Spinal cord (tissue), 10 donors: ENCODE data around the gene CFAP206. TPM values are rescaled to one million over a fixed set of nuclear protein-coding genes. Genes with fewer than 3 reads are reported as not detected.
A peak's percentile ranks its signal among the peaks of the same experiment; 100 is the strongest.
"Not testable (repeated sequence)": the region's sequence is repeated elsewhere in the genome, so short reads cannot be mapped to it uniquely, and the experiment has no call there.

ENCODE experiments used
- DNase-seq, 6 donors: peaks; one replicate each; pipeline versions ENCODE4 v3.0.0 to v3.0.0-alpha.2; 2013 to 2015; ENCODE audit warnings: low spot score in 6 of 6, low read depth in 4 of 6
- H3K27ac ChIP-seq: one replicate; pipeline ENCODE4 v1.5.1; 2013; ENCODE audit warnings: low read depth, low read length, control low read depth
- H3K27me3 ChIP-seq: one replicate; pipeline ENCODE4 v1.6.1; 2013; ENCODE audit warnings: low read length; ENCODE audit not compliant: control insufficient read depth, insufficient read depth
- H3K36me3 ChIP-seq: one replicate; pipeline ENCODE4 v1.6.1; 2013; ENCODE audit warnings: low read length; ENCODE audit not compliant: control insufficient read depth, insufficient read depth
- H3K4me1 ChIP-seq: one replicate; pipeline ENCODE4 v1.6.1; 2013; ENCODE audit warnings: low read length; ENCODE audit not compliant: control insufficient read depth, insufficient read depth
- H3K4me3 ChIP-seq: one replicate; pipeline ENCODE4 v1.5.1; 2013; ENCODE audit warnings: low read depth, low read length, control low read depth
- H3K9me3 ChIP-seq: one replicate; pipeline ENCODE4 v1.6.1; 2013; ENCODE audit warnings: low read length; ENCODE audit not compliant: control insufficient read depth, insufficient read depth
- WGBS: methylation state at CpG from one replicate; pipeline ENCODE4 v1.1.5; 2013; ENCODE audit warnings: missing lambda C conversion rate; ENCODE audit not compliant: insufficient coverage; 5-methylcytosine and 5-hydroxymethylcytosine counted together
- polyA plus RNA-seq, 2 donors: library from polyadenylated mRNA; unstranded; fragments of 120-200 nt; gene quantifications; one replicate each; pipeline ENCODE4 v1.2.1, GENCODE V29; 2013; ENCODE audit not compliant: insufficient read length in 2 of 2
- total RNA-seq, 2 donors: library from RNA; depleted of rRNA in 1 of 2; stranded (reverse); fragments of 120-200 nt in 1 of 2; fragments of >200 nt in 1 of 2; gene quantifications; one replicate each; pipeline versions ENCODE4 v1.2.3 to v1.2.4, GENCODE V29; 2013 to 2014
- donor health status: healthy.

CFAP206 gene
- total and polyA plus RNA-seq, 4 donors: 4.4 to 11.5 (median 6.1) TPM

GRCh38 chr6:87472525-87473418 lies 65.0 kb downstream of the CFAP206 start, which contains the start of gene SLC35A1:
TSS of gene SLC35A1 (plus strand) at chr6:87472974. CDS start at chr6:87473004, 30 bp downstream.
- Histone ChIP-seq H3K27ac (peak within 1 kb of the TSS; percentile 90), H3K36me3 (no peaks in the 10 kb centered on the region), H3K9me3 (no peaks in the 10 kb centered on the region), H3K4me3 (peak within 1 kb of the TSS; percentile 92), H3K27me3 (no peaks in the 10 kb centered on the region), H3K4me1 (peaks cover 9% of the 10 kb centered on the region)
- WGBS: under 1% methylated on average over 70 of the region's 70 CpGs
- DNase-seq: peak; percentile 70 to 96 (median 85)

GRCh38 chr6:87473419-87473903 lies 65.7 kb downstream of the CFAP206 start:
- H3K4me1 ChIP-seq: peaks cover 9% of the 10 kb centered on the region
- H3K36me3 ChIP-seq: no peaks in the 10 kb centered on the region
- WGBS: 1% methylated on average over 6 of the region's 15 CpGs
- peak overlapping the region; percentile 90 for H3K27ac ChIP-seq
- no peaks in the 10 kb centered on the region for H3K9me3 ChIP-seq
- DNase-seq: peak in 5 of 6 donors; percentile 4 to 82 (median 29)
- peak overlapping the region; percentile 92 for H3K4me3 ChIP-seq
- H3K27me3 ChIP-seq: no peaks in the 10 kb centered on the region

GRCh38 chr6:87481931-87482330 lies 74.2 kb downstream of the CFAP206 start:
- Histone ChIP-seq H3K4me3 (no peak overlapping the region), H3K27ac (no peak overlapping the region), H3K27me3 (no peaks in the 10 kb centered on the region), H3K9me3 (no peaks in the 10 kb centered on the region), H3K4me1 (no peaks in the 10 kb centered on the region), H3K36me3 (no peaks in the 10 kb centered on the region)
- WGBS: no CpG with 5 or more reads among the region's 3 CpGs
- DNase-seq: no peak

- H3K4me1 ChIP-seq: no peaks in the 10 kb centered on the region
- no CpG with 5 or more reads among the region's 4 CpGs for WGBS
- no peak for DNase-seq
Observed at GRCh38 chr6:87482366-87482765, 74.6 kb downstream of the CFAP206 start.

GRCh38 chr6:87483929-87484328 lies 76.2 kb downstream of the CFAP206 start:
- H3K27me3 ChIP-seq: no peaks in the 10 kb centered on the region
- DNase-seq: no peak
- H3K9me3 ChIP-seq: no peaks in the 10 kb centered on the region
- no peaks in the 10 kb centered on the region for H3K36me3 ChIP-seq
- 90% methylated on average over 2 of the region's 9 CpGs for WGBS
- H3K4me1 ChIP-seq: no peaks in the 10 kb centered on the region
- no peak overlapping the region for H3K4me3 ChIP-seq
- no peak overlapping the region for H3K27ac ChIP-seq

More at GRCh38 chr6:87482366-87482765, 74.6 kb downstream of the CFAP206 start:
- no peak overlapping the region for H3K27ac ChIP-seq
- no peaks in the 10 kb centered on the region for H3K9me3 ChIP-seq
- H3K4me3 ChIP-seq: no peak overlapping the region
- no peaks in the 10 kb centered on the region for H3K27me3 ChIP-seq
- H3K36me3 ChIP-seq: no peaks in the 10 kb centered on the region

- H3K4me3 ChIP-seq: no peak overlapping the region
- DNase-seq: no peak
- H3K9me3 ChIP-seq: no peaks in the 10 kb centered on the region
- H3K36me3 ChIP-seq: no peaks in the 10 kb centered on the region
- no peak overlapping the region for H3K27ac ChIP-seq
- WGBS: 94% methylated on average over 7 of the region's 7 CpGs
- H3K27me3 ChIP-seq: no peaks in the 10 kb centered on the region
- no peaks in the 10 kb centered on the region for H3K4me1 ChIP-seq
Observed at GRCh38 chr6:87484491-87484890, 76.7 kb downstream of the CFAP206 start.

GRCh38 chr6:87487555-87487954 lies 79.8 kb downstream of the CFAP206 start:
- H3K4me1 ChIP-seq: no peaks in the 10 kb centered on the region
- 83% methylated on average over 2 of the region's 4 CpGs for WGBS
- no peak overlapping the region for H3K4me3 ChIP-seq
- no peaks in the 10 kb centered on the region for H3K36me3 ChIP-seq
- no peaks in the 10 kb centered on the region for H3K27me3 ChIP-seq
- no peak overlapping the region for H3K27ac ChIP-seq
- no peak for DNase-seq
- H3K9me3 ChIP-seq: no peaks in the 10 kb centered on the region

- not testable (repeated sequence) for DNase-seq, H3K27ac ChIP-seq, H3K36me3 ChIP-seq, H3K4me1 ChIP-seq, H3K27me3 ChIP-seq, H3K4me3 ChIP-seq, H3K9me3 ChIP-seq
- WGBS: 100% methylated on average over 4 of the region's 8 CpGs
Observed at GRCh38 chr6:87489326-87489725, 81.6 kb downstream of the CFAP206 start.

- Histone ChIP-seq H3K27ac (no peak overlapping the region), H3K36me3 (peaks cover 3% of the 10 kb centered on the region), H3K4me3 (no peak overlapping the region), H3K27me3 (no peaks in the 10 kb centered on the region), H3K9me3 (no peaks in the 10 kb centered on the region), H3K4me1 (no peaks in the 10 kb centered on the region)
- no peak for DNase-seq
- WGBS: 100% methylated on average over 1 of the region's 8 CpGs
Observed at GRCh38 chr6:87494761-87495422, 87.1 kb downstream of the CFAP206 start.
